Measurements from ENCODE around the gene PRSS12.

The PRSS12 gene

DNA sequence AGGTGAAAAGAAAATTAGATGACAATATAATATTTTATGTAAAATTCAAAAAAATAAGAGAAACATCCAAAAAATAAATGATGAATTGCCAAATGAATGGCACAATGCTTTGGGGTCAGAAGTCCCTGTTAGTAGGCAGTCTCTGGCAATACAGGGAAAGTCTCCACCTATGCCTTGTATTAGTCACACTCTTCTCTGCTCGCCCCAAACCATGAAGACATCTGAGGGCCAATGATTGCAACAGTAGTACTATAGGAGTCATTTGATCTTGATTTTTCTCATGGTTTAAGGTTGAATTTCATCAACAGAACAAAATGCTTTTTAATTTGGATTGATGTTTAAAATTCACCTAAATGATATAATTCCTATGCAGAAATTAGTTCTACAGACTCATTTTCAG, 3.9 kb upstream of the PRSS12 start:
- no peak for DNase-seq

DNA sequence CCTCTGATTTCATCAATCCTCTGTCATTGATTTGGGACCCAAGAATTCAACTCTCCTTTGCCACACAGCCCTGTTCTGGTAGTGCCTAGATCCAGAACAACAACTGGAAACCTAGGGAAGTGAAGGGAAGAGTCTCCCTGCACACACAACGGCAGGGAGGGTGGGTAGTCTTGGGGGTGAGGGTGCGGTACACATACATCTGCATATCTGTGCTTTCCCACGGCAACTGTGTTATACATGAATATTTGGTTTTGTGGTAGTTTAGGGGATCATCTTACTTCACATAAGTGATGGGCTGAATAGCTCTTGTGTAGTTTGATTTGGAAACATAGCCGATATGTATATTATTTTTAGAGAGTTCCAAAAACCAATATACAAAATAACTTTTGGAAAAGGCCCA, 3.3 kb upstream of the PRSS12 start:
- DNase-seq: no peak

- no peak for DNase-seq
Observed at GRCh38 chr4:118354913-118355312, 2.1 kb upstream of the PRSS12 start.

- DNase-seq: no peak
Observed at GRCh38 chr4:118353534-118354030, 779 bp upstream of the PRSS12 start.

DNA sequence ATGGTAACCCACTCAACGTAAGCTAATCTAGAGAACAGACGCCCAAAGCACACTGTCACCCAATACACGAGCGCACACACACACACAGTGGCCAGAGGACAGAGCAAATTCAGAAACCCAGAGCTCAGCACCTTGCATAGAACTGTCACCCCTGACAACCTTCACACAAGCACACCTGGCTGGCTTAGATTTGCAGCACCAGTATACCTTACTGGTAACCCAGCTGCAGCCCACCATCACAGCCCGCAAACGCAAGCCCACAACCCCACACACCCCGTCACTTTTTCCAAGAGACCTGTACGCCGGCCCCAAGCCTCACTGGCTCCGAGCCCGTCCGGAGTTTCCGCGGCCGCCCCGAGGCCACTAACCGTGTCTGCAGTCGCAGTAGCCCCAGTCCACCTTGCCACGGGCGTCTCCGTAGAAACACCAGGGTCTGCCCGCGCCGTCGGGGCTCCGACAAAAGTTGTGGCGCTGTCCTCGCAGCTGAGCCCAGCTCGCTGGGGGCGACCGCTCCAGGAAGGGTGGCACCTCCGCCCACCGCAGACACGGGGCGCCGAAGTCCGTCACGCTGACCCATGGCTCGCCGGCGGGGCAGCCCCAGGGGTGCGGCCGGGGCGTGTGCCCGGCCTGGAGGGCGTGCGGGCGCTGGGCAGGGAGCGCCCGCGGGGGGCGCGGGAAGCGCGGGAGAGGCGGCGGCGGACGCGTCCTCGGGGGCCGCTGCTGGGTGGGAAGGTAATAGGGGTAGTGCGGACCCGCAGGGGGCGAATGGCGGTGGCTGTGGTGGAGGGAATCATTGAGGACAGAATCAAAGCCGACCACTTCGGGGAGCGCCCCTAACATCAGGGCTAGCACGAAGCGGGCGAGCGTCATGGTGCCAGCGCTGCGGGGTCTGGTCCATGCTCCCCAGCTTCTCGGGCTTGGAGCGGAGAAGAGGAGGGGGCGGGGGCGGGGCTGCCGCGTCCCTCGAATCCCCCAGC, 664 bp downstream of the PRSS12 start:
- peak; percentile 35 for DNase-seq

- DNase-seq: no peak
Observed at GRCh38 chr4:118350961-118351360, 1.8 kb downstream of the PRSS12 start.

GRCh38 chr4:118348886-118349285, 3.9 kb downstream of the PRSS12 start:
- DNase-seq: peak; percentile 38

DNA sequence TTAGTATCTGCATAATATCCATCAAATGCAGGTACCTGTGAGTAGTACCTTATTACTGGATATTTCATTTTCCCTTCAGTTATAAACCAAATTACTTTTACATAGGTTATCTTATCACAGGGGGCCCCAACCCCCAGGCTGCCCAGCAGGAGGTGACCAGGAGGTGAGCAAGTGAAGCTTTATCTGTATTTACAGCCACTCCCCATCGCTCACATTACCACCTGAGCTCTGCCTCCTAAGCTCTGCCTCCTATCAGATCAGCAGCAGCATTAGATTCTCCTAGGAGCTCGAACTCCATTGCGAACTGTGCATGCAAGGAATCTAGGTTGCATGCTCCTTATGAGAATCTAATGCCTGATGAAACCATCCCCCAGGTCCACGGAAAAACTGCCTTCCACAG, 6.3 kb downstream of the PRSS12 start:
- DNase-seq: no peak

GRCh38 chr4:118345813-118346212, 7.0 kb downstream of the PRSS12 start:
- DNase-seq: no peak

- no peak for DNase-seq
Observed at GRCh38 chr4:118344801-118345200, 8.0 kb downstream of the PRSS12 start.

- DNase-seq: no peak
Observed at GRCh38 chr4:118343501-118343900, 9.3 kb downstream of the PRSS12 start.

- DNase-seq: no peak
Observed at GRCh38 chr4:118340109-118340508, 12.7 kb downstream of the PRSS12 start.

GRCh38 chr4:118338981-118339765, 13.6 kb downstream of the PRSS12 start:
- DNase-seq: no peak

- DNase-seq: no peak
Observed at GRCh38 chr4:118338518-118338917, 14.3 kb downstream of the PRSS12 start.

DNA sequence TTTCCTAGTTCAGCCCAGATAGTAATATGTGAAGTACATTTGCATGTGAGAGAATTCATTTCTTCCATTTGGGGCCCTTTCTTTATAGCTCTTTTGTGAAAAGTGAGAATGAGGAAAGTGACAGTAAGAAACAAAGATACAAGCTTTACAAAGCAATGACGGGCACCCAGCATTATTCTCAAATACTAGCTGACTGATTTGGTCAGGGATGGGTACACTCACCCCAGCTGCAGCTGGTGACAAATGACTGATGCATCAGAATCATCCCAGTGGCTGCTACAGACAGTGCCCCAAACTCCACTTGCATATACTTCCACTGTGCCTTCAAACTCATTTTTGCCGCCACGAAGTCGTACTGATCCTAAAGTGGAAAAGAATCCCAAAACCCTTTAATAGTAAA, 14.8 kb downstream of the PRSS12 start:
- DNase-seq: no peak

DNA sequence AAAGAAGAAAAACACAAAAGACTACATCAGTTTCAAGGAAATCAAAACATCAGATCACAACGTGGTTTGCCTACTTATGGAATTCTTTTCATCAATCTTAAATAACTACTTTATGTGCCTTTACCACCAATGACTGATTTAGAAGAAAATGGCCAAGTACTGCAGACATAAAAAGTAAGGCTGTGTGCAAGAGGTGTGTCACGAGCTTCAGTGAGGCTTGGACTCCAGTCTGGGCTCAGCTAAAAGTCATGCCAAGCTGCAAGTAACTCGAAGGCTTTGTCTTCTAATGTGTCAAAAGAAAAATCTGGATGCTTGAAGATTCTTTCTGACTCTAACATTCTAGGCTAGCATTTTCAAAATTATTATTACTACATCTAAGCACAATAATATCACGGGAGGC, 17.0 kb downstream of the PRSS12 start:
- no peak for DNase-seq

DNA sequence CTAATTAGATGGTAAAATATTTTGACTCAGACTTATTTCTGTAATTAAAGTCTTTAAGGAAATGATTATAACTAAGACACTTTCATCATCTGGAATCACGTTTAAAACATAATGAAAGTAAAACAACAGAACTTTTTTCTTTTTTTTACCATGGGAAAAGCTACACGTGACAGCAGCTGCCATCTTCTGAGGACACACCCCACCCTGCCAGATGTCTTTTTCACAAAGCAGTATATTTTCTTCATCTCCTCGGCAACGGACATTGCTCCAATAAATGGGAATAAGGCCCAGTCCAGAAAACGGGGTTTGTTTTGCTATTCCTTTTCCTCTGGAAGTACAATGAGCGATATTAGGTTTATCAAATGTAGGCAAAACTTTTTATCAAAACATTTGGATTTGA, 17.5 kb downstream of the PRSS12 start:
- DNase-seq: no peak

GRCh38 chr4:118331352-118331751, 21.5 kb downstream of the PRSS12 start:
- DNase-seq: no peak

DNA sequence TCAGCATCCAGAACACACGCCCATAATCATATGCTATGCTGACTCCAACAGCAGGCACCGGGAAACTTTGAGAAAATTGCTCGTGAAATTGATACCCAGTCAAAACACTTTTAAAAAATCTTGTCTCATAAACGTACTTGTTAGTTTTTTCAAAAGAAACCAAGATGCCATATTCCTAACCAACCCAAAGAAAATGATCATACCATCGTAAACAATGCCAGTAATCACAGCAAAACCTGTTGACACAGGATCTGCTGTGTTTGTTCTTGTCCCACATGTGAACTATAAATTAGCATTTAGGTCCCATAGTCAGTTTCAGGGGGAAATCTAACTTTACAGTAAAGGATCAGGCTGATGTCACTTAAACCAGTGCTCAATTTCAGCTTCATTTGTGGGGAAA, 23.0 kb downstream of the PRSS12 start:
- DNase-seq: no peak

DNA sequence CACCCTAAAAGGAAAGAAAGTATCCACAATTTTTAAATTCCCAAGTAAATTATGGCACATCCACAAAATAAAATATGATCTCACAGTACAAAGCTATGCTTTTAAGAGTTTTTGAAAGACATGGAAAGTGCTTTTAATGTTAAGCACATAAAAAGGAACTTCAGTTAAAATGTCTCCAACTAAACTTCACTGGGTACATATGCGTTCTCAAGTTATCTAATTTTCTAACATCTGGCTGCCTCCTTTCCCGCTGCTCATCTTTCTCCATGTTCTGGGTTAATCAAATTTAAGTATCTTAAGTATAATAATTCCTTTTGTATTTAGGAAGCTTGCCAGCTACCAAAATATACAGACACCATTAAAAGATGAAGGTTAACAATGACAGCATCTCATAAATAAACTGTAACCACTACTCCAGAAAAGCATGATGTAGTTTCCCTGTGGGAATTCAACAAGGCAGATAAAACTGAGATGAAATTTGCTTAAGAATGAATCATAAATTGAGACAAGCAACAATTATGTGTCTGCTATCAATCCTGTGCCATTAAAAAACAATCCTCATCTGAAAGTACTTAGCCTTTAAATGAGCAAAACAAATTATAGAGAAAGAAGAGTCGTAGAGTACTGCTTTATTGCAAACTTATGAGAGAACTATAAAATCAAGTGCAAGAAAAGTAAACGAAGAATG, 25.1 kb downstream of the PRSS12 start:
- DNase-seq: no peak

DNA sequence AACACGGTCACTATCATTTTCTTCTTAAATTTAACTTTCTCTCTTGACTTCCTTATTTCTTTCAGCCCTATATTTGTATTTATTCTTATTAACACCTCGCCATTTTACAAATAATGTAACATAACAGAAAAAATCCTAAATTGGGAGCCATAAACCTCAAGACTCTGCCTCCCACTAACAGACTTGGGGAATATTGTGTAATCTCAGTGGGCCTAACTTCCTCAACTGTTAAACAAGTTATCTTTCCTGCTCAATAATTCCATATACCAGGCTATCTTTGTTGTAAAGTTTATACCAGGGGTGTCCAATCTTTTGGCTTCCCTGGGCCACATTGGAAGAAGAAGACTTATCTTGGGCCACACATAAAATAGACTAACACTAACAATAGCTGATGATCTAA, 26.2 kb downstream of the PRSS12 start:
- DNase-seq: no peak

DNA sequence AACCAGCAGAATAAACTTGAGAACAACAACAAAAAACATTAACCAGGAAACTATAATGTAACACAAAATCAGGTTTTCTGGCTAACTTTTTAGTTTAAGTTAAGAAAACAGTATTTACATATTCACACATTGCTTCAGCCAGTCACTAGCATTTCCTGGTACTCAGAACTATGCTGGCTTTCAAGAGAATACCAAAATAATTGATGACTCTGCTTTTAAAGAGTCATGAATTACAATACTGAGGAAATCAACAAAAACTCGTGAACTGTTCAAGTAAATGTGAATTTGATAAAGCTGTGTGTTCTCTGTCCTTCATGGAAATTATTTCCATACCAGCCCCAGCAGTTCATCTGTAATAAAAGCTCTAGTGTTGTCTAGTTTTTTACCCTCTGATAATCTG, 27.4 kb downstream of the PRSS12 start:
- DNase-seq: no peak

- no peak for DNase-seq
Observed at GRCh38 chr4:118322831-118323502, 29.8 kb downstream of the PRSS12 start.

All from NCI-H2029 (cell line).